ENCODE measurements around the gene METTL6. TPM values are rescaled to one million over a fixed set of nuclear protein-coding genes. Genes with fewer than 3 reads are reported as not detected.
"Not testable (repeated sequence)": the region's sequence is repeated elsewhere in the genome, so short reads cannot be mapped to it uniquely, and the experiment has no call there.

METTL6 gene
- total RNA-seq, 1 donor from 2014 or later = 27.3 TPM

- no peaks in the 10 kb centered on the region for H3K36me3 Mint-ChIP-seq (ENCODE audit: low read depth)
- H3K27ac Mint-ChIP-seq (ENCODE audit: unreplicated experiment) = no peak overlapping the region
- no peaks in the 10 kb centered on the region for H3K27me3 Mint-ChIP-seq (ENCODE audit: low read depth)
- no peaks in the 10 kb centered on the region for H3K9me3 Mint-ChIP-seq
- no peak for TF ChIP-seq CTCF (conservative IDR thresholded peaks at IDR 0.05)
- H3K4me3 Mint-ChIP-seq = no peak overlapping the region
- no peak for DNase-seq (ENCODE audit: low read depth, low spot score)
- no peaks in the 10 kb centered on the region for H3K4me1 Mint-ChIP-seq
Measured at GRCh38 chr3:15403495-15403894, 23.8 kb downstream of the METTL6 start.

DNA sequence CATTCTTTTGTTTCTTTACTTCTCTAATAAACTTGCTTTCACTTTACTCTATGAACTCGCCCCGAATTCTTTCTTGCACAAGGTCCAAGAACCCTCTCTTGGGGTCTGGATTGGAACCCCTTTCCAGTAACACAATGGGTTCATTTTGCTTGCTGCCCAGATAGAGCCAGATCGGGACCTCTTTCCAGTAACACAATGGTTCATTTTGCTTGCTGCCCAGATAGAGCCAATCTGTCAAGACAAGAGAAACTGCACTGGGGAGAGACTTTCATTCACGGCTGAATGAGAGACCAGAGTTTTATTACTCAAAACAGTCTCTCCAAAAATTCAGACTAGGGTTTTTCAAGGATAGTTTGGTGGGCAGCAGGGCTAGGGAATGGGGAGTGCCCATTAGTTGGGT lies 25.4 kb downstream of the METTL6 start:
- no peak for TF ChIP-seq CTCF (conservative IDR thresholded peaks at IDR 0.05)

GRCh38 chr3:15399970-15400369 lies 27.4 kb downstream of the METTL6 start:
- Mint-ChIP-seq H3K9me3 (peaks cover 4% of the 10 kb centered on the region), H3K27me3 (ENCODE audit: low read depth) (no peaks in the 10 kb centered on the region), H3K4me1 (no peaks in the 10 kb centered on the region), H3K4me3 (no peak overlapping the region), H3K36me3 (ENCODE audit: low read depth) (peaks cover 15% of the 10 kb centered on the region), H3K27ac (ENCODE audit: unreplicated experiment) (no peak overlapping the region)
- TF ChIP-seq CTCF (conservative IDR thresholded peaks at IDR 0.05) = no peak
- DNase-seq (ENCODE audit: low read depth, low spot score) = no peak

More for the DNA sequence above, 25.4 kb downstream of the METTL6 start:
- Mint-ChIP-seq H3K36me3 (ENCODE audit: low read depth) (peaks cover 5% of the 10 kb centered on the region), H3K9me3 (peaks cover 4% of the 10 kb centered on the region), H3K4me1 (no peaks in the 10 kb centered on the region), H3K27ac (ENCODE audit: unreplicated experiment) (no peak overlapping the region), H3K27me3 (ENCODE audit: low read depth) (no peaks in the 10 kb centered on the region), H3K4me3 (no peak overlapping the region)
- no peak for DNase-seq (ENCODE audit: low read depth, low spot score)

- H3K4me3 Mint-ChIP-seq = not testable (repeated sequence)
Measured at GRCh38 chr3:15398731-15399133, 28.6 kb downstream of the METTL6 start.

DNA sequence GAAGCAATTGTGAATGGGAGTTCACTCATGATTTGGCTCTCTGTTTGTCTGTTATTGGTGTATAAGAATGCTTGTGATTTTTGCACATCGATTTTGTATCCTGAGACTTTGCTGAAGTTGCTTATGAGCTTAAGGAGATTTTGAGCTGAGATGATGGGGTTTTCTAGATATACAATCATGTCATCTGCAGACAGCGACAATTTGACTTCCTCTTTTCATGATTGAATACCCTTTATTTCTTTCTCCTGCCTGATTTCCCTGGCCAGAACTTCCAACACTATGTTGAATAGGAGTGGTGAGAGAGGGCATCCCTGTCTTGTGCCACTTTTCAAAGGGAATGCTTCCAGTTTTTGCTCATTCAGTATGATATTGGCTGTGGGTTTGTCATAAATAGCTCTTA lies 34.1 kb downstream of the METTL6 start:
- peaks cover 22% of the 10 kb centered on the region for H3K36me3 Mint-ChIP-seq (ENCODE audit: low read depth)
- H3K4me1 Mint-ChIP-seq; H3K27ac Mint-ChIP-seq (ENCODE audit: unreplicated experiment); H3K9me3 Mint-ChIP-seq; DNase-seq (ENCODE audit: low read depth, low spot score); H3K27me3 Mint-ChIP-seq (ENCODE audit: low read depth); H3K4me3 Mint-ChIP-seq: not testable (repeated sequence)

More at GRCh38 chr3:15398731-15399133, 28.6 kb downstream of the METTL6 start:
- not testable (repeated sequence) for H3K9me3 Mint-ChIP-seq; H3K27me3 Mint-ChIP-seq (ENCODE audit: low read depth); DNase-seq (ENCODE audit: low read depth, low spot score); H3K27ac Mint-ChIP-seq (ENCODE audit: unreplicated experiment); H3K4me1 Mint-ChIP-seq
- H3K36me3 Mint-ChIP-seq (ENCODE audit: low read depth) = peaks cover 15% of the 10 kb centered on the region

DNA sequence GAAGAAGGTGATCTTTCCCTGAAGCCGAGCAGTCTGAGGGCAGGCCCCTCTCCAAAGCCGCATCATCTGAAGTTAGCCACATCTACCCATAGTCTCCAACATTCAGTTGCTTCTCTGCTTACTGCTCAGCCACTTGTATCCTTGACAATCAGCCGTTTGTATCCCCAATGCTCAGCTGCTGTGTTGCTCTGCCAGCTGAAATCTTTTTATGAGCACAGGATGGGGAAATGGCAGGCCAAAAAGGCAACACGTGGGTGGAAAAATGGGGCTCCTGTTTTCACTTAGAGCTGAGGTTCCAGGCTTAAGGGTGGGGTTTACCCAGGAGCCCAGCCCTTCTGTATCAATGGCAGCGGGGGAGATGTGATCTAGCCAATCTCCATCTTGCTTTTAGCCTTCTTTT lies 36.3 kb downstream of the METTL6 start:
- no peak overlapping the region for H3K4me3 Mint-ChIP-seq
- DNase-seq (ENCODE audit: low read depth, low spot score) = no peak
- no peaks in the 10 kb centered on the region for H3K4me1 Mint-ChIP-seq
- peaks cover 18% of the 10 kb centered on the region for H3K36me3 Mint-ChIP-seq (ENCODE audit: low read depth)
- H3K27ac Mint-ChIP-seq (ENCODE audit: unreplicated experiment) = no peak overlapping the region
- no peak for TF ChIP-seq CTCF (conservative IDR thresholded peaks at IDR 0.05)
- peaks cover 5% of the 10 kb centered on the region for H3K9me3 Mint-ChIP-seq
- H3K27me3 Mint-ChIP-seq (ENCODE audit: low read depth) = no peaks in the 10 kb centered on the region

DNA sequence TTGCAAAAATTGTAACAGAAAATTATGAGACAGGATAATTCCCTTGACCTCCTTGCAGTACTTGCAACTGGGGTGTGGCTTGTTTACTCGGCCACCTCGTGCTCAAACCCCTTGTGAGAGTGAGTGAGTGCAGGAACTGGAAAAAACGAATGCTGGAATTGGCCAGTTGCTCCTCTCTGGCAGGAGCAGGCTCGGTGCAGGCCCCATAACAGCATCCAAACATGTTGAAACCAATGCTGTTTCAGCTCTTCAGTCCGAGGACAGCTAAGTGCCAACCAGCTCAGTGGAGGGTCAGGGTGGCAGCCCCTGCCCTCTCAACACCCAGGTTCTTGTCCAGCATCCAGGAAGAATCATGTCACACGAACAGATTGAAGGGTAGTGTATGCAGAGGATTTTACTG lies 36.9 kb downstream of the METTL6 start:
- TF ChIP-seq CTCF (conservative IDR thresholded peaks at IDR 0.05) = no peak
- H3K4me1 Mint-ChIP-seq = no peaks in the 10 kb centered on the region
- H3K27ac Mint-ChIP-seq (ENCODE audit: unreplicated experiment) = no peak overlapping the region
- H3K9me3 Mint-ChIP-seq = peaks cover 9% of the 10 kb centered on the region
- no peak for DNase-seq (ENCODE audit: low read depth, low spot score)
- peaks cover 17% of the 10 kb centered on the region for H3K36me3 Mint-ChIP-seq (ENCODE audit: low read depth)
- H3K4me3 Mint-ChIP-seq = no peak overlapping the region
- H3K27me3 Mint-ChIP-seq (ENCODE audit: low read depth) = no peaks in the 10 kb centered on the region

DNA sequence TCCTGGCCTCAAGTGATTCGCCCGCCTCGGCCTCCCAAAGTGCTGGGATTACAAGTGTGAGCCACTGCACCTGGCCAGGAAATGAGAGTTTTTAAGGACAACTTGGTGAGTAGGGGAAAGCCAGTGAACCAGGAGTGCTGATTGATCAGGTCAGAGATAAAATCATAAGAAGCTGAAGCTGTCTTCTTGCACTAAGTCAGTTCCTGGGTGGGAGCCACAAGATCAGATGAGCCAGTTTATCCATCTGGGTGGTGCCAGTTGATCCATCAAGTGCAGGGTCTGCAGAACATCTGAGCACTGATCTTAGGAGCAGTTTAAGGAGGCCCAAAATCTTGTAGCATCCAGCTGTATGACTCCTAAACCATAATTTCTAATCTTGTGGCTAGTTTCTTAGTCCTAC lies 39.0 kb downstream of the METTL6 start:
- H3K4me1 Mint-ChIP-seq; H3K4me3 Mint-ChIP-seq; H3K27ac Mint-ChIP-seq (ENCODE audit: unreplicated experiment); H3K9me3 Mint-ChIP-seq; H3K27me3 Mint-ChIP-seq (ENCODE audit: low read depth); DNase-seq (ENCODE audit: low read depth, low spot score): not testable (repeated sequence)
- peaks cover 18% of the 10 kb centered on the region for H3K36me3 Mint-ChIP-seq (ENCODE audit: low read depth)
